Mesenchymal stem cell (in vitro differentiated cells and primary cell): ENCODE results near the gene YJEFN3. TPM values are rescaled to one million over a fixed set of nuclear protein-coding genes. Genes with fewer than 3 reads are reported as not detected.

Source experiments
- DNase-seq: peaks from one replicate; pipeline ENCODE4 v3.0.0-alpha.2; 2013
- H2AFZ ChIP-seq: one replicate; pipeline ENCODE4 v1.6.1; 2013; ENCODE audit warnings: low read depth, mild to moderate bottlenecking, control low read depth, inconsistent platforms, low read length, moderate library complexity
- H2AK5ac ChIP-seq: 2 replicates; pipeline ENCODE4 v1.6.1; 2013; ENCODE audit warnings: low read length, moderate library complexity, mild to moderate bottlenecking, inconsistent platforms; ENCODE audit not compliant: severe bottlenecking
- H2BK120ac ChIP-seq: one replicate; pipeline ENCODE4 v1.6.1; 2013; ENCODE audit warnings: low read depth, mild to moderate bottlenecking, inconsistent platforms, low read length, moderate library complexity
- H2BK12ac ChIP-seq, 2 experiments: one replicate each; pipeline ENCODE4 v1.6.1; 2013; ENCODE audit warnings: inconsistent platforms in 2 of 2, low read length in 2 of 2, mild to moderate bottlenecking in 2 of 2, moderate library complexity in 2 of 2, control low read depth in 1 of 2
- H2BK15ac ChIP-seq: one replicate; pipeline ENCODE4 v1.6.1; 2013; ENCODE audit warnings: mild to moderate bottlenecking, low read depth, inconsistent platforms; ENCODE audit not compliant: poor library complexity, severe bottlenecking
- H2BK5ac ChIP-seq: 2 replicates; pipeline ENCODE4 v1.6.1; 2013; ENCODE audit warnings: low read depth, mild to moderate bottlenecking, low read length, control low read depth, inconsistent platforms; ENCODE audit not compliant: poor library complexity, severe bottlenecking
- H3K14ac ChIP-seq, 2 experiments: one replicate each; pipeline ENCODE4 v1.6.1; 2013; ENCODE audit warnings: inconsistent platforms in 2 of 2, low read length in 2 of 2, control low read depth in 1 of 2, mild to moderate bottlenecking in 1 of 2, moderate library complexity in 1 of 2
- H3K18ac ChIP-seq, 2 experiments: one replicate each; pipeline ENCODE4 v1.6.1; 2013; ENCODE audit warnings: inconsistent platforms in 2 of 2, low read length in 2 of 2, control low read depth in 1 of 2, low read depth in 1 of 2, mild to moderate bottlenecking in 1 of 2
- H3K23ac ChIP-seq, 2 experiments: one replicate each; pipeline ENCODE4 v1.6.1; 2013; ENCODE audit warnings: inconsistent platforms in 2 of 2, low read length in 2 of 2, mild to moderate bottlenecking in 2 of 2, moderate library complexity in 2 of 2, control low read depth in 1 of 2
- H3K27ac ChIP-seq: 2 replicates; pipeline ENCODE4 v1.5.1; 2013; ENCODE audit warnings: mild to moderate bottlenecking, moderate library complexity, low read length, control low read depth, inconsistent platforms; ENCODE audit not compliant: poor library complexity, severe bottlenecking
- H3K27me3 ChIP-seq, 2 experiments: 2 replicates each; pipeline versions ENCODE4 v1.6.1 to v1.7.0; 2013; ENCODE audit warnings: low read length in 2 of 2, mild to moderate bottlenecking in 2 of 2, moderate library complexity in 2 of 2, control low read depth in 1 of 2, inconsistent platforms in 1 of 2; ENCODE audit not compliant: control insufficient read depth in 1 of 2, insufficient read depth in 1 of 2
- H3K36me3 ChIP-seq, 2 experiments: 2 replicates each; pipeline versions ENCODE4 v1.6.1 to v1.7.0; 2013; ENCODE audit warnings: low read length in 2 of 2, control low read depth in 1 of 2, inconsistent platforms in 1 of 2, low read depth in 1 of 2, mild to moderate bottlenecking in 1 of 2; ENCODE audit not compliant: insufficient read depth in 2 of 2, control insufficient read depth in 1 of 2
- H3K4ac ChIP-seq, 2 experiments: one replicate each; pipeline ENCODE4 v1.6.1; 2013; ENCODE audit warnings: inconsistent platforms in 2 of 2, low read length in 2 of 2, mild to moderate bottlenecking in 2 of 2, moderate library complexity in 2 of 2, control low read depth in 1 of 2, low read depth in 1 of 2
- H3K4me1 ChIP-seq: 2 replicates; pipeline ENCODE4 v1.6.1; 2013; ENCODE audit warnings: low read depth, low read length, control low read depth; ENCODE audit not compliant: control insufficient read depth, insufficient read depth
- H3K4me2 ChIP-seq: 2 replicates; pipeline ENCODE4 v1.6.1; 2013; ENCODE audit warnings: low read length, mild to moderate bottlenecking, inconsistent platforms; ENCODE audit not compliant: poor library complexity, severe bottlenecking
- H3K4me3 ChIP-seq, 2 experiments: 2 replicates each; pipeline versions ENCODE4 v1.5.1 to v1.7.0; 2013; ENCODE audit warnings: low read length in 2 of 2, mild to moderate bottlenecking in 2 of 2, control low read depth in 1 of 2, low read depth in 1 of 2; ENCODE audit not compliant: insufficient read depth in 1 of 2
- H3K79me1 ChIP-seq: replicated peaks from 2 replicates; pipeline ENCODE4 v1.6.1; 2013; ENCODE audit warnings: mild to moderate bottlenecking, control low read depth, low read length, inconsistent platforms; ENCODE audit not compliant: poor library complexity, severe bottlenecking
- H3K9ac ChIP-seq: 2 replicates; pipeline ENCODE4 v1.7.0; 2013; ENCODE audit warnings: mild to moderate bottlenecking, low read length, moderate library complexity
- H3K9me3 ChIP-seq: 2 replicates; pipeline ENCODE4 v1.7.0; 2013; ENCODE audit warnings: mild to moderate bottlenecking, low read length; ENCODE audit not compliant: control insufficient read depth
- H4K8ac ChIP-seq: one replicate; pipeline ENCODE4 v1.6.1; 2013; ENCODE audit warnings: inconsistent platforms, mild to moderate bottlenecking, low read length, moderate library complexity
- H4K91ac ChIP-seq: one replicate; pipeline ENCODE4 v1.6.1; 2013; ENCODE audit warnings: mild to moderate bottlenecking, low read length, inconsistent platforms
- WGBS: methylation state at CpG from one replicate; pipeline ENCODE4 v1.1.7; 2013; ENCODE audit warnings: mixed read lengths; 5-methylcytosine and 5-hydroxymethylcytosine counted together
- polyA plus RNA-seq, 2 experiments: library from polyadenylated mRNA; stranded (reverse); fragments of 200-250 nt; gene quantifications; one replicate each; pipeline ENCODE4 v1.2.3, GENCODE V29; 2013

The YJEFN3 gene
- polyA plus RNA-seq (2013, experiment 1 of 2): 2.1 TPM
- polyA plus RNA-seq (2013, experiment 2 of 2): 1.7 TPM

- no peak for DNase-seq
- H4K91ac ChIP-seq: peak within 1 kb of the TSS; percentile 37
- H3K18ac ChIP-seq: no peak within 1 kb of the TSS
- 88% methylated on average over 47 of the region's 50 CpGs for WGBS
- H3K9ac ChIP-seq: no peak within 1 kb of the TSS
- H3K23ac ChIP-seq: no peak within 1 kb of the TSS
- H3K4me1 ChIP-seq: peaks cover 28% of the 10 kb centered on the region
- no peak within 1 kb of the TSS for H3K27ac ChIP-seq
- H4K8ac ChIP-seq: no peak within 1 kb of the TSS
- no peak within 1 kb of the TSS for H2BK15ac ChIP-seq
- H3K27me3 ChIP-seq: no peaks in the 10 kb centered on the region
- no peak within 1 kb of the TSS for H2BK120ac ChIP-seq
- H2BK12ac ChIP-seq: no peak within 1 kb of the TSS
- H3K14ac ChIP-seq: no peak within 1 kb of the TSS
- H2BK5ac ChIP-seq: no peak within 1 kb of the TSS
- H3K36me3 ChIP-seq: peaks cover 25 to 67% of the 10 kb centered on the region in 2 experiments
- H3K9me3 ChIP-seq: no peaks in the 10 kb centered on the region
- H3K79me1 ChIP-seq: peaks cover 32% of the 10 kb centered on the region
- no peak within 1 kb of the TSS for H2AFZ ChIP-seq
- H3K4me3 ChIP-seq: no peak within 1 kb of the TSS
- no peak within 1 kb of the TSS for H3K4ac ChIP-seq
- no peak within 1 kb of the TSS for H2AK5ac ChIP-seq
- H3K4me2 ChIP-seq: no peak within 1 kb of the TSS
Observed at GRCh38 chr19:19528721-19529490, at the start of gene YJEFN3. TSS of gene YJEFN3 (plus strand) at chr19:19528911. CDS start at chr19:19528933, 22 bp downstream.

- no peak for DNase-seq
- Histone ChIP-seq H3K27me3 (no peaks in the 10 kb centered on the region), H3K27ac (no peak overlapping the region), H2BK120ac (no peak overlapping the region), H2BK15ac (no peak overlapping the region), H3K18ac (no peak overlapping the region), H3K9me3 (no peaks in the 10 kb centered on the region), H3K4me3 (no peak overlapping the region), H2AK5ac (no peak overlapping the region), H4K91ac (no peak overlapping the region), H3K79me1 (peaks cover 54% of the 10 kb centered on the region), H3K14ac (no peak overlapping the region), H3K23ac (no peak overlapping the region), H3K4ac (no peak overlapping the region), H3K9ac (no peak overlapping the region), H2BK5ac (no peak overlapping the region), H3K4me2 (no peak overlapping the region), H3K4me1 (peaks cover 17% of the 10 kb centered on the region), H2AFZ (no peak overlapping the region), H2BK12ac (no peak overlapping the region), H3K36me3 (peaks cover 16 to 36% of the 10 kb centered on the region in 2 experiments), H4K8ac (peak overlapping the region; percentile 19)
- WGBS: 99% methylated on average over 5 of the region's 5 CpGs
Observed at GRCh38 chr19:19480688-19481087, 48.0 kb upstream of the YJEFN3 start.

- H3K14ac ChIP-seq: peak overlapping the region in 1 of 2 experiments; percentile 31
- no peak overlapping the region for H2AFZ ChIP-seq
- no peak overlapping the region for H2AK5ac ChIP-seq
- H4K8ac ChIP-seq: no peak overlapping the region
- H3K23ac ChIP-seq: no peak overlapping the region
- H3K27me3 ChIP-seq: no peaks in the 10 kb centered on the region
- peak overlapping the region in 1 of 2 experiments; percentile 72 for H2BK12ac ChIP-seq
- no peak overlapping the region for H3K27ac ChIP-seq
- H3K79me1 ChIP-seq: peaks cover 52% of the 10 kb centered on the region
- H3K4me2 ChIP-seq: no peak overlapping the region
- no peak overlapping the region for H3K4me3 ChIP-seq
- H3K18ac ChIP-seq: no peak overlapping the region
- H3K36me3 ChIP-seq: peaks cover 16 to 43% of the 10 kb centered on the region in 2 experiments
- no peak overlapping the region for H3K4ac ChIP-seq
- H3K9ac ChIP-seq: no peak overlapping the region
- H2BK120ac ChIP-seq: no peak overlapping the region
- 94% methylated on average over 19 of the region's 19 CpGs for WGBS
- H2BK15ac ChIP-seq: no peak overlapping the region
- no peak overlapping the region for H2BK5ac ChIP-seq
- H3K4me1 ChIP-seq: peaks cover 40% of the 10 kb centered on the region
- DNase-seq: no peak
- peak overlapping the region; percentile 34 for H4K91ac ChIP-seq
- no peaks in the 10 kb centered on the region for H3K9me3 ChIP-seq
Observed at GRCh38 chr19:19482809-19483596, 45.7 kb upstream of the YJEFN3 start.
